Panc1 (cell line): Measurements from ENCODE around the gene FAM156B.

Experiments used
- POLR2AphosphoS5 ChIP-seq: IDR thresholded peaks from 2 replicates; pipeline ENCODE4 v1.6.1; 2012; ENCODE audit warnings: mild to moderate bottlenecking, low read depth, low read length, moderate library complexity
- TF ChIP-seq, protein P1 (sequence below), 2 experiments: IDR thresholded peaks; 2 replicates each; pipeline ENCODE4 v1.6.1; 2011 to 2012; ENCODE audit warnings: low read depth in 2 of 2, control low read depth in 1 of 2, low read length in 1 of 2, mild to moderate bottlenecking in 1 of 2, moderate library complexity in 1 of 2; ENCODE audit not compliant: insufficient read depth in 1 of 2
- TF ChIP-seq, protein P2 (sequence below): fragments of 450-650 bp; IDR thresholded peaks from 2 replicates; pipeline ENCODE4 v1.5.1; 2017; ENCODE audit warnings: mild to moderate bottlenecking

- TF ChIP-seq, protein P1, sequence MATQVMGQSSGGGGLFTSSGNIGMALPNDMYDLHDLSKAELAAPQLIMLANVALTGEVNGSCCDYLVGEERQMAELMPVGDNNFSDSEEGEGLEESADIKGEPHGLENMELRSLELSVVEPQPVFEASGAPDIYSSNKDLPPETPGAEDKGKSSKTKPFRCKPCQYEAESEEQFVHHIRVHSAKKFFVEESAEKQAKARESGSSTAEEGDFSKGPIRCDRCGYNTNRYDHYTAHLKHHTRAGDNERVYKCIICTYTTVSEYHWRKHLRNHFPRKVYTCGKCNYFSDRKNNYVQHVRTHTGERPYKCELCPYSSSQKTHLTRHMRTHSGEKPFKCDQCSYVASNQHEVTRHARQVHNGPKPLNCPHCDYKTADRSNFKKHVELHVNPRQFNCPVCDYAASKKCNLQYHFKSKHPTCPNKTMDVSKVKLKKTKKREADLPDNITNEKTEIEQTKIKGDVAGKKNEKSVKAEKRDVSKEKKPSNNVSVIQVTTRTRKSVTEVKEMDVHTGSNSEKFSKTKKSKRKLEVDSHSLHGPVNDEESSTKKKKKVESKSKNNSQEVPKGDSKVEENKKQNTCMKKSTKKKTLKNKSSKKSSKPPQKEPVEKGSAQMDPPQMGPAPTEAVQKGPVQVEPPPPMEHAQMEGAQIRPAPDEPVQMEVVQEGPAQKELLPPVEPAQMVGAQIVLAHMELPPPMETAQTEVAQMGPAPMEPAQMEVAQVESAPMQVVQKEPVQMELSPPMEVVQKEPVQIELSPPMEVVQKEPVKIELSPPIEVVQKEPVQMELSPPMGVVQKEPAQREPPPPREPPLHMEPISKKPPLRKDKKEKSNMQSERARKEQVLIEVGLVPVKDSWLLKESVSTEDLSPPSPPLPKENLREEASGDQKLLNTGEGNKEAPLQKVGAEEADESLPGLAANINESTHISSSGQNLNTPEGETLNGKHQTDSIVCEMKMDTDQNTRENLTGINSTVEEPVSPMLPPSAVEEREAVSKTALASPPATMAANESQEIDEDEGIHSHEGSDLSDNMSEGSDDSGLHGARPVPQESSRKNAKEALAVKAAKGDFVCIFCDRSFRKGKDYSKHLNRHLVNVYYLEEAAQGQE (IDR thresholded peaks at IDR 0.05; ENCODE audit: insufficient read depth in 1 of 2, low read depth in 2 of 2, low read length in 1 of 2) = no peak
- TF ChIP-seq, protein P2, sequence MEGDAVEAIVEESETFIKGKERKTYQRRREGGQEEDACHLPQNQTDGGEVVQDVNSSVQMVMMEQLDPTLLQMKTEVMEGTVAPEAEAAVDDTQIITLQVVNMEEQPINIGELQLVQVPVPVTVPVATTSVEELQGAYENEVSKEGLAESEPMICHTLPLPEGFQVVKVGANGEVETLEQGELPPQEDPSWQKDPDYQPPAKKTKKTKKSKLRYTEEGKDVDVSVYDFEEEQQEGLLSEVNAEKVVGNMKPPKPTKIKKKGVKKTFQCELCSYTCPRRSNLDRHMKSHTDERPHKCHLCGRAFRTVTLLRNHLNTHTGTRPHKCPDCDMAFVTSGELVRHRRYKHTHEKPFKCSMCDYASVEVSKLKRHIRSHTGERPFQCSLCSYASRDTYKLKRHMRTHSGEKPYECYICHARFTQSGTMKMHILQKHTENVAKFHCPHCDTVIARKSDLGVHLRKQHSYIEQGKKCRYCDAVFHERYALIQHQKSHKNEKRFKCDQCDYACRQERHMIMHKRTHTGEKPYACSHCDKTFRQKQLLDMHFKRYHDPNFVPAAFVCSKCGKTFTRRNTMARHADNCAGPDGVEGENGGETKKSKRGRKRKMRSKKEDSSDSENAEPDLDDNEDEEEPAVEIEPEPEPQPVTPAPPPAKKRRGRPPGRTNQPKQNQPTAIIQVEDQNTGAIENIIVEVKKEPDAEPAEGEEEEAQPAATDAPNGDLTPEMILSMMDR = no peak
- TF ChIP-seq POLR2AphosphoS5 = no peak
These were observed 27.1 kb upstream of the FAM156B start for GRCh38 chrX:52870046-52870445.
